CD14-positive monocyte (primary cell): ENCODE results near the gene RAC3. TPM values are rescaled to one million over a fixed set of nuclear protein-coding genes. Genes with fewer than 3 reads are reported as not detected.

Source experiments
- DNase-seq, 3 donors: peaks; one replicate each; pipeline ENCODE4 v3.0.0-alpha.2; 2011 to 2022
- H2AFZ ChIP-seq: 2 replicates; pipeline ENCODE4 v1.6.0; 2012; ENCODE audit warnings: mild to moderate bottlenecking, low read depth, low read length, inconsistent platforms; ENCODE audit not compliant: insufficient read depth, poor library complexity, severe bottlenecking
- H3K27ac ChIP-seq, 2 donors: 1 replicate in 1 of 2; 2 replicates in 1 of 2; pipeline ENCODE4 v1.5.1; 2012 to 2013; ENCODE audit warnings: low read length in 2 of 2, control low read depth in 1 of 2, inconsistent platforms in 1 of 2, low read depth in 1 of 2, mild to moderate bottlenecking in 1 of 2
- H3K27me3 ChIP-seq, 2 donors: one replicate each; pipeline versions ENCODE4 v1.6.0 to v1.6.1; 2011 to 2013; ENCODE audit warnings: low read length in 2 of 2; ENCODE audit not compliant: control insufficient read depth in 2 of 2, insufficient read depth in 2 of 2
- H3K36me3 ChIP-seq, 2 donors: replicated peaks in 1 of 2; 1 replicate in 1 of 2; 2 replicates in 1 of 2; pipeline versions ENCODE4 v1.5.1 to v1.6.1; 2012 to 2013; ENCODE audit warnings: low read length in 2 of 2, control low read depth in 1 of 2, inconsistent platforms in 1 of 2, mild to moderate bottlenecking in 1 of 2; ENCODE audit not compliant: insufficient read depth in 2 of 2, control insufficient read depth in 1 of 2
- H3K4me1 ChIP-seq, 2 donors: 1 replicate in 1 of 2; 2 replicates in 1 of 2; pipeline versions ENCODE4 v1.5.1 to v1.6.1; 2012 to 2013; ENCODE audit warnings: low read length in 2 of 2, control low read depth in 1 of 2, inconsistent platforms in 1 of 2, mild to moderate bottlenecking in 1 of 2, moderate library complexity in 1 of 2; ENCODE audit not compliant: insufficient read depth in 2 of 2, control insufficient read depth in 1 of 2
- H3K4me2 ChIP-seq: replicated peaks from 2 replicates; pipeline ENCODE3; 2012; ENCODE audit warnings: low read length, moderate library complexity, mild to moderate bottlenecking; ENCODE audit not compliant: poor library complexity, severe bottlenecking; ENCODE audit errors: extremely low read depth
- H3K4me3 ChIP-seq, 3 experiments: fragments of 200-600 bp in 1 of 3; sonication (generic) in 1 of 3; replicated peaks in 1 of 3; 1 replicate in 2 of 3; 2 replicates in 1 of 3; pipeline ENCODE4 v1.5.1; 2011 to 2013; ENCODE audit warnings: low read length in 3 of 3, mild to moderate bottlenecking in 3 of 3, control low read depth in 2 of 3, low read depth in 2 of 3, inconsistent platforms in 1 of 3, moderate library complexity in 1 of 3
- H3K79me2 ChIP-seq: 2 replicates; pipeline ENCODE4 v1.6.0; 2012; ENCODE audit warnings: mild to moderate bottlenecking, control low read depth, inconsistent platforms, low read length, moderate library complexity; ENCODE audit not compliant: insufficient read depth
- H3K9ac ChIP-seq: 2 replicates; pipeline ENCODE4 v1.6.0; 2017; ENCODE audit warnings: low read length, mild to moderate bottlenecking; ENCODE audit not compliant: insufficient read depth, poor library complexity, severe bottlenecking
- H3K9me3 ChIP-seq, 2 donors: replicated peaks in 1 of 2; 1 replicate in 1 of 2; 2 replicates in 1 of 2; pipeline versions ENCODE4 v1.5.1 to v1.6.1; 2012 to 2013; ENCODE audit warnings: low read length in 2 of 2, control low read depth in 1 of 2; ENCODE audit not compliant: control insufficient read depth in 1 of 2, insufficient read depth in 1 of 2
- H4K20me1 ChIP-seq: 2 replicates; pipeline ENCODE4 v1.6.0; 2012; ENCODE audit warnings: mild to moderate bottlenecking, low read length, control low read depth, moderate library complexity; ENCODE audit not compliant: insufficient read depth
- H3K27ac Mint-ChIP-seq, 7 donors: one replicate each; pipeline ENCODE4 v1.8.0; 2020; ENCODE audit warnings: mild to moderate bottlenecking in 7 of 7, mixed read lengths in 7 of 7, moderate library complexity in 6 of 7, inconsistent platforms in 2 of 7
- H3K27me3 Mint-ChIP-seq, 3 donors: one replicate each; pipeline ENCODE4 v1.8.0; 2021 to 2022; ENCODE audit warnings: low read depth in 3 of 3, mild to moderate bottlenecking in 3 of 3, mixed read lengths in 3 of 3, moderate library complexity in 3 of 3, inconsistent platforms in 1 of 3
- H3K36me3 Mint-ChIP-seq, 2 donors: one replicate each; pipeline ENCODE4 v1.8.0; 2020; ENCODE audit warnings: mixed read lengths in 2 of 2, inconsistent platforms in 1 of 2, mild to moderate bottlenecking in 1 of 2
- H3K4me1 Mint-ChIP-seq: one replicate; pipeline ENCODE4 v1.8.0; 2020; ENCODE audit warnings: mild to moderate bottlenecking, mixed read lengths
- H3K4me3 Mint-ChIP-seq, 2 donors: one replicate each; pipeline ENCODE4 v1.8.0; 2020; ENCODE audit warnings: mild to moderate bottlenecking in 2 of 2, mixed read lengths in 2 of 2, moderate library complexity in 1 of 2
- H3K9me3 Mint-ChIP-seq, 7 donors: one replicate each; pipeline ENCODE4 v1.8.0; 2020 to 2022; ENCODE audit warnings: mixed read lengths in 7 of 7, mild to moderate bottlenecking in 6 of 7, moderate library complexity in 6 of 7, inconsistent platforms in 2 of 7
- WGBS: methylation state at CpG from one replicate; pipeline ENCODE4 v1.1.5; 2013; ENCODE audit warnings: missing lambda C conversion rate; ENCODE audit not compliant: insufficient coverage; 5-methylcytosine and 5-hydroxymethylcytosine counted together
- intact Hi-C, 2 donors: fragments of 100-400 bp; cut with micrococcal nuclease; formaldehyde crosslinking; loops; one replicate each; pipeline versions ENCODE4 v1.15.0 to v1.15.1; 2023
- polyA plus RNA-seq, 3 donors: library from polyadenylated mRNA; depleted of rRNA in 1 of 3; unstranded in 2 of 3; stranded (reverse) in 1 of 3; fragments of 300-500 nt in 2 of 3; fragments of >200 nt in 1 of 3; fragmentation: Illumina TruSeq in 2 of 3; gene quantifications; 1 replicate in 2 of 3; 2 replicates in 1 of 3; pipeline ENCODE4 v1.2.3, GENCODE V29; 2012 to 2021
- TF ChIP-seq, protein P1 (sequence below): fragments of 200-600 bp; IDR thresholded peaks from one replicate; pipeline ENCODE4 v1.8.0; 2022; ENCODE audit warnings: antibody characterized with exemption, mild to moderate bottlenecking

Gene RAC3
- polyA plus RNA-seq, 3 donors: 1.8 TPM; not detected in 2

GRCh38 chr17:82004517-82005455 lies 26.7 kb upstream of the RAC3 start:
- 85% methylated on average over 40 of the region's 41 CpGs for WGBS
- H3K4me1 ChIP-seq: no peaks in the 10 kb centered on the region

GRCh38 chr17:82005701-82006348 lies 25.7 kb upstream of the RAC3 start:
- Histone ChIP-seq H3K9ac (no peak overlapping the region), H4K20me1 (peaks cover 7% of the 10 kb centered on the region), H3K4me3 (no peak overlapping the region), H3K79me2 (no peaks in the 10 kb centered on the region), H3K36me3 (peaks cover 0 to 9% of the 10 kb centered on the region in 2 donors), H2AFZ (no peak overlapping the region), H3K9me3 (no peaks in the 10 kb centered on the region), H3K27ac (no peak overlapping the region), H3K4me2 (no peak overlapping the region), H3K4me1 (no peaks in the 10 kb centered on the region), H3K27me3 (no peaks in the 10 kb centered on the region)
- Mint-ChIP-seq H3K27ac (no peak overlapping the region), H3K36me3 (peaks cover 0 to 12% of the 10 kb centered on the region in 2 donors), H3K4me3 (no peak overlapping the region), H3K9me3 (no peaks in the 10 kb centered on the region), H3K4me1 (no peaks in the 10 kb centered on the region), H3K27me3 (peaks cover 2 to 3% (median 2%) of the 10 kb centered on the region in 3 donors)
- intact Hi-C loops: no loop called here
- 98% methylated on average over 25 of the region's 30 CpGs for WGBS
- TF ChIP-seq, protein P1, sequence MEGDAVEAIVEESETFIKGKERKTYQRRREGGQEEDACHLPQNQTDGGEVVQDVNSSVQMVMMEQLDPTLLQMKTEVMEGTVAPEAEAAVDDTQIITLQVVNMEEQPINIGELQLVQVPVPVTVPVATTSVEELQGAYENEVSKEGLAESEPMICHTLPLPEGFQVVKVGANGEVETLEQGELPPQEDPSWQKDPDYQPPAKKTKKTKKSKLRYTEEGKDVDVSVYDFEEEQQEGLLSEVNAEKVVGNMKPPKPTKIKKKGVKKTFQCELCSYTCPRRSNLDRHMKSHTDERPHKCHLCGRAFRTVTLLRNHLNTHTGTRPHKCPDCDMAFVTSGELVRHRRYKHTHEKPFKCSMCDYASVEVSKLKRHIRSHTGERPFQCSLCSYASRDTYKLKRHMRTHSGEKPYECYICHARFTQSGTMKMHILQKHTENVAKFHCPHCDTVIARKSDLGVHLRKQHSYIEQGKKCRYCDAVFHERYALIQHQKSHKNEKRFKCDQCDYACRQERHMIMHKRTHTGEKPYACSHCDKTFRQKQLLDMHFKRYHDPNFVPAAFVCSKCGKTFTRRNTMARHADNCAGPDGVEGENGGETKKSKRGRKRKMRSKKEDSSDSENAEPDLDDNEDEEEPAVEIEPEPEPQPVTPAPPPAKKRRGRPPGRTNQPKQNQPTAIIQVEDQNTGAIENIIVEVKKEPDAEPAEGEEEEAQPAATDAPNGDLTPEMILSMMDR: no peak
- DNase-seq: no peak

More at GRCh38 chr17:82004517-82005455, 26.7 kb upstream of the RAC3 start:
- no peak overlapping the region for H3K4me3 Mint-ChIP-seq
- Histone ChIP-seq H3K9me3 (no peaks in the 10 kb centered on the region), H3K36me3 (peaks cover 0 to 7% of the 10 kb centered on the region in 2 donors), H3K9ac (no peak overlapping the region), H3K79me2 (no peaks in the 10 kb centered on the region), H3K27ac (no peak overlapping the region), H4K20me1 (peaks cover 7% of the 10 kb centered on the region), H3K27me3 (no peaks in the 10 kb centered on the region), H3K4me3 (no peak overlapping the region), H2AFZ (no peak overlapping the region), H3K4me2 (no peak overlapping the region)
- H3K9me3 Mint-ChIP-seq: no peaks in the 10 kb centered on the region
- H3K27me3 Mint-ChIP-seq: peaks cover 2 to 3% (median 2%) of the 10 kb centered on the region in 3 donors
- intact Hi-C loops: no loop called here
- peaks cover 0 to 10% of the 10 kb centered on the region in 2 donors for H3K36me3 Mint-ChIP-seq
- no peak for DNase-seq
- TF ChIP-seq, protein P1: no peak
- peak overlapping the region in 1 of 7 donors; percentile 58 for H3K27ac Mint-ChIP-seq
- H3K4me1 Mint-ChIP-seq: no peaks in the 10 kb centered on the region
